HL-60/S4 treated with phorbol 12-myristate 13-acetate at 8.2 ng/mL for 4 days and 3 days (cell line): ENCODE data around the gene TRAPPC11.

Experiments
- in situ Hi-C: fragments of 300-500 bp; cut with MboI; formaldehyde crosslinking; loops from 2 replicates; pipeline ENCODE4 v1.15.0; 2022; ENCODE audit warnings: low sequenced_read_pairs

Gene TRAPPC11

GRCh38 chr4:183757060-183757459, 98.0 kb downstream of the TRAPPC11 start:
- in situ Hi-C loops = no loop called here

- in situ Hi-C loops = no loop called here
Measured at GRCh38 chr4:183758061-183758757, 99.1 kb downstream of the TRAPPC11 start.

GRCh38 chr4:183758758-183759447, 99.8 kb downstream of the TRAPPC11 start:
- in situ Hi-C loops = no loop called here

GRCh38 chr4:183760326-183760725, 101.2 kb downstream of the TRAPPC11 start:
- in situ Hi-C loops = no loop called here
